Measurements from ENCODE around the gene DMRTC1B. TPM values are rescaled to one million over a fixed set of nuclear protein-coding genes. Genes with fewer than 3 reads are reported as not detected.
"Not testable (repeated sequence)": the region's sequence is repeated elsewhere in the genome, so short reads cannot be mapped to it uniquely, and the experiment has no call there.

Gene DMRTC1B, protein sequence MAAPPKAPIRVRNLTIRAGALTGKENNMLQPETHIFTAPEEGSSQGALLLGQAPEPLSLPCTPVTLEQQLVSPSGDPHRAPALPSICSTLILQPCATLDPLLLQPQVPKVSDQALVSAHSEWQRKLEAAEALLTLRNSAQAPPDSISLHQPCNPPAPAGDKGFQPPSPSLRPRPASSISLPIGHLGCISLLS
- total RNA-seq = not detected

DNA sequence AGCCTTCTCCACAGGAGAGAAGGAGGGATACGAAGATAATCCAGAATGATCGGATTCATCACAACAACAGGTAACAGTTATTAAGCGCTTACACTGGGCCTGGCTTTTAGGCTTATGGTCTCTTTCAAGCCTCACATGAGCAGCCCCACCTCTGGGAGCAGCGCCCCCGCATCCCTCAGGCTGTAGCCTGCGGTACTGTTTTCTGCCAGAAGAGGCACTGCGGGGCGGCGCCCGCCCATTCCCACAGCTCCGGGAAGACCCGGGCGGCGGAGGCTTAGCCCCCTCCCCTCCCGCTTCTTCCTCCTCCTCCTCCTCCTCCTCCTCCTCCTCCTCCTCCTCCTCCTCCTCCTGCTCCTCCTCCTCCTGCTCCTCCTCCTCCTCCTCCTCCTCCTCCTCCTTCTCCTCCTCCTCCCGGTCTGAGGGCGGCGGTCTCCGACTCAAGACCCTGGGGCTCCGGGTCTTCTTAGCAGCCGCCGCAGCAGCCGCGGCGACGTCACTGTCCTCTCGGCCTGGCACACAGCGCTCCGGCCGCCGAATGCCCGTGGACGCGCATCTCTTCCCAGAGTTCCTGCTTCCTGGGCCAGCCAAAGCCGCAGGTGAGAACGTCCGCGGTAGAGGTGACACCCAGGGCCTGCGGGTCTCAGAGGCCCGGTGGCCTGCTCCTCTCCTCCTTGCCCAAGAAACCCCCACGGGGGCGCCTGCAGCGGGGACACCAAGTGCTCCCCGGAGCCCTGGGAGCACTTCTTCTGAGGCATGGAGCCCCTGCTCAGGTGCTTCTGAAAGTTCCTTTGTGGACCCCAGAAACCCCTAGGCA is at the start of gene DMRTC1B:
TSS of gene DMRTC1B (plus strand) at position 238 of the 814 bp plus-strand sequence. CDS start 68,246 bp downstream, outside the sequence.
- H3K4me3 ChIP-seq; H3K4me1 ChIP-seq; H3K36me3 ChIP-seq; H3K9me3 ChIP-seq; DNase-seq (ENCODE audit: low spot score in 2 of 2); H3K27me3 ChIP-seq; intact Hi-C loops (cut with DNase I); H3K27ac ChIP-seq: not testable (repeated sequence)

DNA sequence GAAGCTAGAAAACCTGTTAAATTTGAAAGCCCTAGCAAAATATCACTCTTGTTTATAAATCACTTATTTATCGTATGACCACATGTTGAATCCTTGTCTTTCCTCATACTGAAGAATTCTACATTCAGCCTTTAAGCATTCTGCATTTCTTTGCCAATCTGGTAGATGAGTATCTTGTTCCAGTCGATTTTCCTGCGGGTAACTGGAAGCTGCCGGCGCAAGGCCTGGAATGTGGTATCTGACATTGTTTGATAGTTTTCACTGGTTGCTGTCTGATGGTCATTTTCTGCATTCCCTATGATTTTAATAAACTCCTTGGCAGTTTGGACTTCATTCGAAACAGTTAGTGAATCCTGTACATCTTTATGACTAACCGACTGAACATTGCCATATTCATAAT is 48.8 kb upstream of the DMRTC1B start:
- TF ChIP-seq, protein P1, sequence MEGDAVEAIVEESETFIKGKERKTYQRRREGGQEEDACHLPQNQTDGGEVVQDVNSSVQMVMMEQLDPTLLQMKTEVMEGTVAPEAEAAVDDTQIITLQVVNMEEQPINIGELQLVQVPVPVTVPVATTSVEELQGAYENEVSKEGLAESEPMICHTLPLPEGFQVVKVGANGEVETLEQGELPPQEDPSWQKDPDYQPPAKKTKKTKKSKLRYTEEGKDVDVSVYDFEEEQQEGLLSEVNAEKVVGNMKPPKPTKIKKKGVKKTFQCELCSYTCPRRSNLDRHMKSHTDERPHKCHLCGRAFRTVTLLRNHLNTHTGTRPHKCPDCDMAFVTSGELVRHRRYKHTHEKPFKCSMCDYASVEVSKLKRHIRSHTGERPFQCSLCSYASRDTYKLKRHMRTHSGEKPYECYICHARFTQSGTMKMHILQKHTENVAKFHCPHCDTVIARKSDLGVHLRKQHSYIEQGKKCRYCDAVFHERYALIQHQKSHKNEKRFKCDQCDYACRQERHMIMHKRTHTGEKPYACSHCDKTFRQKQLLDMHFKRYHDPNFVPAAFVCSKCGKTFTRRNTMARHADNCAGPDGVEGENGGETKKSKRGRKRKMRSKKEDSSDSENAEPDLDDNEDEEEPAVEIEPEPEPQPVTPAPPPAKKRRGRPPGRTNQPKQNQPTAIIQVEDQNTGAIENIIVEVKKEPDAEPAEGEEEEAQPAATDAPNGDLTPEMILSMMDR (IDR thresholded peaks at IDR 0.05) = no peak
- DNase-seq (ENCODE audit: low spot score in 2 of 2) = no peak
- no peak overlapping the region for H3K4me3 ChIP-seq
- H3K4me1 ChIP-seq = no peaks in the 10 kb centered on the region
- intact Hi-C loops (cut with DNase I) = no loop called here
- no peaks in the 10 kb centered on the region for H3K36me3 ChIP-seq
- H3K27me3 ChIP-seq = no peaks in the 10 kb centered on the region
- no peaks in the 10 kb centered on the region for H3K9me3 ChIP-seq
- H3K27ac ChIP-seq = no peak overlapping the region

DNA sequence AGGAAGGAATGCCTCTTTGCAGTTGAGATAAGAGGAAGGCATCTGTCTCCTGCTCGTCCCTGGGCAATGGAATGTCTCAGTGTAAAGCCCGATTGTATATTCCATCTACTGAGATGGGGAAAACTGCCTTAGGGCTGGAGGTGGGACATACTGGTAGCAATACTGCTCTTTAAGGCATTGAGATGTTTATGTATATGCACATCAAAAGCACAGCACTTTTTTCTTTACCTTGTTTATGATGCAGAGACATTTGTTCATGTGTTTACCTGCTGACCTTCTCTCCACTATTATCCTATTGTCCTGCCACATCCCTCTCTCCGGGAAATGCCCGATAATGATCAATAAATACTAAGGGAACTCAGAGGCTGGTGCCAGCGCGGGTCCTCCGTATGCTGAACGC is 43.1 kb upstream of the DMRTC1B start:
- H3K9me3 ChIP-seq; H3K36me3 ChIP-seq; intact Hi-C loops (cut with DNase I); H3K27ac ChIP-seq; H3K4me1 ChIP-seq; H3K27me3 ChIP-seq; DNase-seq (ENCODE audit: low spot score in 2 of 2); H3K4me3 ChIP-seq: not testable (repeated sequence)

DNA sequence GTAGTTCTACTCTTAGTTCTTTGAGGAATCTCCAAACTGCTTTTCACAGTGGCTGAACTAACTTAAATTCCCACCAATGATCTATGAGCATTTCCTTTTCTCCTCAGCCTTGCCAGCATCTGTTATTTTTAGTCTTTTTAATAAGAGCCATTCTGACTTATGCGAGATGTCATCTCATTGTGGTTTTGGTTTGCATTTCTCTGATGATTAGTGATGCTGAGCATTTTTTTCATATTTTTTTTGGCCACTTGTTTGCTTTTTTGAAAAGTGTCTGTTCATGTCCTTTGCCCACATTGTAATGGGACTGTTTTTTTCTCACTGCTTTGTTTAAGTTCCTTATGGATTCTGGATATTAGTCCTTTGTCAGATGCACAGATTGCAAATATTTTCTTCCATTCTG is 41.1 kb upstream of the DMRTC1B start:
- Histone ChIP-seq H3K4me1 (no peaks in the 10 kb centered on the region), H3K36me3 (no peaks in the 10 kb centered on the region), H3K27ac (no peak overlapping the region), H3K27me3 (no peaks in the 10 kb centered on the region), H3K4me3 (no peak overlapping the region), H3K9me3 (no peaks in the 10 kb centered on the region)
- intact Hi-C loops (cut with DNase I) = no loop called here
- DNase-seq (ENCODE audit: low spot score in 2 of 2) = no peak
- TF ChIP-seq, protein P1 (IDR thresholded peaks at IDR 0.05) = no peak

DNA sequence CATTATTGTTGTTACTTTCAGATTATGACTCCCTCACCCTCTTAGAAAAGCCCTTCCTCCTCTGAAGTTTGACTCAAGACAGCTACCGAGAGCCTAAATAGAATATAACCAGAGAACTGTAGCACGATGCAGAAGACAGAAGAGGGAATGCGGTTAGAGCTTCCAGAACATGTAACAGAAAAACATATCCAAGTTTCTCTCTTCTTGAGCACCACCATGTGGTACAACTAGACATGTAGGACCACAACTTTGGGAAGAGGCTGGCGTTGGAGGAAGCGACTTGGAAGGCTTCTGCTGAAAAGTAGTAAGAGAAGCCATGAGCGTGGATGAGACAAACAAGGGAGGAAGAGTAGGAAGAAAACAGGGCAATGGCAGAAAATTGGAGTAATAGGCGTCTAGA is 31.1 kb upstream of the DMRTC1B start:
- H3K4me1 ChIP-seq; H3K27ac ChIP-seq; H3K4me3 ChIP-seq; H3K9me3 ChIP-seq; DNase-seq (ENCODE audit: low spot score in 2 of 2); intact Hi-C loops (cut with DNase I); H3K27me3 ChIP-seq; H3K36me3 ChIP-seq: not testable (repeated sequence)

DNA sequence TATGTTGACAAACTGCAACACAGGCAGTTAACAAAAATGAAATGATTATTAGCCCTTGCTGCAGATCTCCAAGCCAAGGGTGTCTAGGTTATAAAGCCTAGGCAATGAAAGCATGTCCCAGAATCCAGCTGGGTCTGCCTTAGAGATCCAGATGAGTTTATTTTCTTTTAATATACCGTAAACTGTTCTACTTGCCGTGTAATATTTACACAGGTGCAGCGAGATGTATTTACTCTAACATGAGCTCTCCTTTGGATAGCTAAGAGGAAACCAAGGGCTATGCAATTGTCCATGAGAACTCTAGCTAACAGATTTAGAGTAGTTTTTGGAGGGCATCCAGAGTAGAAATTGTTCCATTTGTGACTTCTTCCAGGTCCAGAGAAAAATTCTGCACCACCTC is 28.1 kb upstream of the DMRTC1B start:
- H3K9me3 ChIP-seq; H3K27me3 ChIP-seq; H3K36me3 ChIP-seq; intact Hi-C loops (cut with DNase I); H3K27ac ChIP-seq; H3K4me3 ChIP-seq; DNase-seq (ENCODE audit: low spot score in 2 of 2); H3K4me1 ChIP-seq: not testable (repeated sequence)

DNA sequence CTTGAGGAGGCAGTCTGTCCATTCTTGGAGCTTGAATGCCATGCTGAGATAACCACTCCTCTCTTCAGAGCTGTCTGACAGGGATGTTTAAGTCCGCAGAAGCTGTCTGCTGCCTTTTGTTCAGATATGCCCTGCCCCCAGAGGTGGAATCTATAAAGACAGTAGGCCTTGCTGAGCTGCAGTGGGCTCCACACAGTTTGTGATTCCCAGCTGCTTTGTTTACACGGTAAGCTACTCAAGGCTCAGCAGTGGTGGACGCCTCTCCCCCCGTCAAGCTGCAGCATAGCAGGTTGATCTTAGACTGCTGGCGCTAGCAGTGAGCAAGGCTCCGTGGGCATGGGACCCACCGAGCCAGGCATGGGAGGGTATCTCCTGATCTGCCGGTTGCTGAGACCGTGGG is 16.2 kb upstream of the DMRTC1B start:
- H3K4me3 ChIP-seq; H3K27ac ChIP-seq; H3K27me3 ChIP-seq; H3K4me1 ChIP-seq; DNase-seq (ENCODE audit: low spot score in 2 of 2); H3K36me3 ChIP-seq; intact Hi-C loops (cut with DNase I); H3K9me3 ChIP-seq: not testable (repeated sequence)

DNA sequence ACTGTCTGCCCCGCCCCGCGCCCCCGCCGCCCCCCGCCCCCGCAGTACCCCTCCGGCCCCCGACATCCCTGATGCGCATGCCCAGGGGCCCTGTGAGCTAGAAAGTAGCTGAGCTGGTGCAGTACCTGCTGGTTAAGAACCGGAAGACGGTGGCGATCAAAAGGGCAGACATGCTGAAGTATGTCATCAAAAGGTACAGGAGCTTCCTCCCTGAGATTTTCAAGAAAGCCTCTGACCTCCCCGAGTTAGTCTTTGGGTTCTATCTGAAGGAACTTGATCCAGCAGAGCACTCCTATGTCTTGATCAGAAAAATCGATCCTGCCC is 739 bp downstream of the DMRTC1B start:
- H3K27me3 ChIP-seq; H3K9me3 ChIP-seq; DNase-seq (ENCODE audit: low spot score in 2 of 2); H3K4me1 ChIP-seq; H3K4me3 ChIP-seq; intact Hi-C loops (cut with DNase I); H3K36me3 ChIP-seq; H3K27ac ChIP-seq: not testable (repeated sequence)

DNA sequence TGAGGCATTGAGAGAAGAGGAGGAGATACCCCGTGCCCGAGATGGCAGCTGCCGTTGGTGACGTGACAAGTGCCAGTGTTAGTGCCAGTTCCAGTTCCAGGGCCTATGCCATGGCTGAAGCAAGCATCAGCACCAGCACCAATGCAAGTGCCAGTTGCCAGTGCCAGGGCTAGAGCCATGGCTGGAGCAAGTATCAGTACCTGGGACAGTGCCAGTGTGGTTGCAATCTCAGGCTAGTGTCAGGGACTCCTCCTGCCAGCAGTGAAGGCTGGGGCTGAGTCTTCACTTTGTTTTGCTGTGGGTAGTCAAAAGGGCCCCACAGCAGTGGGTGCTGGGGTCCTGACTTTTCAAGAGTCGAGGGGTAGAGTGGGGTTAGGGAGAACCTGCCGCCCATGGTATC is 1.5 kb downstream of the DMRTC1B start:
- H3K27me3 ChIP-seq; H3K36me3 ChIP-seq; H3K4me3 ChIP-seq; DNase-seq (ENCODE audit: low spot score in 2 of 2); H3K27ac ChIP-seq; intact Hi-C loops (cut with DNase I); H3K9me3 ChIP-seq; H3K4me1 ChIP-seq: not testable (repeated sequence)

DNA sequence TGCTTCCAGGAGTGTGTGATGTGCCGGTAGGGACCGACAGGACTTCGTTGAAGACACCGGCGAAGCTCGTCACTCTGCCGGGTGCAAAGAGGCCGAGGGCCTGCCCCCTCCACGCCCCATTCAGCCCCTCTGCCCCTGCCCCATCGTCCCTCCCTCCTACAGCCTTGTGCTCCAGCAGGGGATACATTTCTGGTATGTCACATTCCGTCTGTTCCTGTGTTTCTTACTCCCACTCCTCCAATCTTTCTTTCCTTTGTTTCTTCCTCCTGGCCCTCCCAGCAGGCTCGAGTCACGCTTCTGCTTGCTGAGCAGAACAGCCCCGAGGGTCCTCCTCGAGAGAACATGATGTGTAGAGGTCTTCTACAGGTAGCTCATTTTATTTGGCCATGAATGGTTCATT is 5.9 kb downstream of the DMRTC1B start, which contains the start of gene FAM236B:
TSS of gene FAM236B (minus strand) at position 101 of the 400 bp plus-strand sequence. CDS start at position 1, 100 bp downstream.
- DNase-seq (ENCODE audit: low spot score in 2 of 2); intact Hi-C loops (cut with DNase I): not testable (repeated sequence)

DNA sequence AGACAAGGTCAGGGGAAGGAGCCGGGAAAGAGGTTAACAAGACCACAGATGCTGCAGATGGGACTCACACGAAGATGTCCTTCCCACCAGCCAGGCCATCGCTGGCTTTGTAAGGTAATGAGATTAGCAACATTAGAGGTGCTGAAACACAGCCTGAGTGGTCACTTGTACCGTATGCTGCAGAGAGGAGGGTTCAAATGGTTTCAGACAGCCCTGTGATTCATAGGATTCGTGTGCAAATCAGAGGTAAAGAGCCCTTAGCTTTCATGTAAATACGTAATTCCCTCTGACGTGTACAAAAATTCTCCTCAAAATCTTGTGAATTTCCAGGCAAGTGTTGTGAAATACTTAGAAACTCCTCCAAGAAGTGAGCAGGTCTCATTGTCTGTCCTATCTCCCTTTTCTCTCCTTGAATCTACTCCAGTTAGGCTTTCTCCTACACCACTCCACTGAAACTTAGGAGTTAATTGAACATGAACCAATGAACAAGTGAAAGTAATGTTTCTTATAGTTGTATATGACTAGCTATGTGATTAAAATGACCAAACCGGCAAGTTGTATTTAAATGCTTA is 6.8 kb downstream of the DMRTC1B start:
- H3K9me3 ChIP-seq; intact Hi-C loops (cut with DNase I); H3K4me3 ChIP-seq; H3K36me3 ChIP-seq; H3K4me1 ChIP-seq; DNase-seq (ENCODE audit: low spot score in 2 of 2); H3K27ac ChIP-seq; H3K27me3 ChIP-seq: not testable (repeated sequence)

More for the DNA sequence above, 5.9 kb downstream of the DMRTC1B start, which contains the start of gene FAM236B:
- not testable (repeated sequence) for H3K4me1 ChIP-seq, H3K36me3 ChIP-seq, H3K27me3 ChIP-seq, H3K4me3 ChIP-seq, H3K9me3 ChIP-seq, H3K27ac ChIP-seq

DNA sequence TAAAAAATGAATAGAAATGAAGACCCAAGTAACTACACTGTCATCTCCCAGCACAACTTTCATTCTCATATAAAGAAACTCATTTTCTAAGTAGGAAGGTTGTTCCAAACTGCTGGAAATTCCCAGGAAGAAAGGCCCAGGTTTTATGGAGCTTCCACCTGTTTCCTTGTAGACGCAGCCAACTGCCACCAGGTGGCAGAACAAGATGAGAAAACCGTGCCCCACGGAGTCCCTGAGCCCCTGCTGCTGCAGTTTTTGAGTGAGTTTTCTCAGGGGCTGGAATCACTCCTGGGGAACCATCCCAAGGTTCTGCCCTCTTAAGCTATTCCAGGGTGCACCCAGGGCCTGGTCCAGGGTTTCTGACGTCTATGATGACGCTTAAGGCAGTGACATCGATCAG is 7.3 kb downstream of the DMRTC1B start:
- H3K27ac ChIP-seq; DNase-seq (ENCODE audit: low spot score in 2 of 2); H3K9me3 ChIP-seq; H3K27me3 ChIP-seq; intact Hi-C loops (cut with DNase I); H3K4me1 ChIP-seq; H3K4me3 ChIP-seq; H3K36me3 ChIP-seq: not testable (repeated sequence)
